ENCODE data around the gene PRPF40B. TPM values are rescaled to one million over a fixed set of nuclear protein-coding genes. Genes with fewer than 3 reads are reported as not detected.
"Not testable (repeated sequence)": the region's sequence is repeated elsewhere in the genome, so short reads cannot be mapped to it uniquely, and the experiment has no call there.

PRPF40B gene
- polyA plus RNA-seq, 5 donors = 18.1 to 25.3 (median 19.6) TPM

DNA sequence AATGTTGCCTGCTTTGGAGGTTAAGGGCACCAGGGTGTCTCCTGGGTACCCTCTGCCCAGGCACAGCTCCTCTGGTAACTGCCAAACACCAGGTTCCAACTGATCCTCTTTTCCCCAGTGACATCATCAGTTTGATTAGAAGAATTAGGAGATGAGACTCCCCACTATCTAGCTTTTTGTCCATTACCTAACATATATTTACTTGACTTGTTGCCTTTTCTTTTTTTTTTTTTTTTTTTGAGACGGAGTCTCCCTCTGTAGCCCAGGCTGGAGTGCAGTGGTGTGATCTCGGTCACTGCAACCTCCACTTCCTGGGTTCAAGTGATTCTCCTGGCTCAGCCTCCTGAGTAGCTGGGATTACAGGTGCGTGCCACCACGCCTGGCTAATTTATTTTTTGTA is 17.8 kb upstream of the PRPF40B start, which contains the start of gene FAM186B:
Gene FAM186B, minus strand, starts transcription at position 101 of the 400 bp plus-strand sequence. CDS start 162 bp downstream, outside the sequence.
- not testable (repeated sequence) for DNase-seq

DNA sequence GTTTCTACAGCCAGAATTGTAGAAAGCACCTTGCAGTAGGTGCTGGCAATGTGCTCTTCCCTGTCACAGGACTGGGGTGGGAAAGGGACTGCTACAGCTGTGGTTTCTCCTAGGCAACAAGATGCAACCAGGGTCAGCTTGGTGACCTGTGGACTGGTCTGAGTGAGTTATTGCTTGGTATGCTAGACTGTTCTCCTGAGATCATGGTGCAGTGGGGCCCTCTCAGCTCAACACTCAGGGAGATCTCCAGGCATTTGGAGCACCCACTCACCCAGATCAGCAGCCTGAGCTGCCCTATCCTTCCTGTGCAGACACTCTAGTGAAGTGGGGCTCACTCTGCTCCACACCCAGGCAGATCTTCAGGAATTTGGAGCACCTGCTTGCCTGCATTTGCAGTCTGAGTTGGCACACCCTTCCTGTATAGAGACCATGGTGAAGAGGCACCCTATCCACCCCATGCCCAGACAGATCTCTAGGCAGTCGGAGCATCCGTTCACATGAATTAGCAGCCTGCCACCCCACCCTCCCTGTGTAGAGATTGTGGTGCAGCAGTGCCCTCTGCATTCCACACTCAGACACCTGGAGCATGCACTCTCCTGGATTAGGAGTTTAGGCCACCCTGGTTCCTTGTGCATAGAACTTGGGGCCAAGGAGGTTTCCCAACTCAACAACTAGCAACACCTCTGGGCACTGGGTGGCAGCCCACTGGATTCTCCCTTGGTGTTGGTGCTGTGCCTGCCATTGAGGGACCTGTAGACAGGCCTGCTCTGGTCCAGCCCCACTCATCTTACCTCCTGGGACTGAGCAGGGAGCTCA is 14.1 kb upstream of the PRPF40B start:
- no peak for DNase-seq

DNA sequence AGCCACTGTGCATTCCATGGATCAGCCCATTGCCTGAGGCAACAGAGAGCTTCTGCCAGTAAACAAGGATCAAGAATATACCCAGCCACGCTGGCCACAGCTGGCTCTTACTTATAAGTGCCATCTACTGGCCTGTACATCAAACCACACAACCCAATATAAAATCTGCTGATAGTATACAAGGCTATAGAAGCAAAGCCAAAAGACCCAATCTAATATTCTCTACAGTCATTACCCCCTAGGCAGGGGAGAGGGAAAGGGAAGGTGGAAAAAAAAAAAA is 13.5 kb upstream of the PRPF40B start:
- no peak for DNase-seq

DNA sequence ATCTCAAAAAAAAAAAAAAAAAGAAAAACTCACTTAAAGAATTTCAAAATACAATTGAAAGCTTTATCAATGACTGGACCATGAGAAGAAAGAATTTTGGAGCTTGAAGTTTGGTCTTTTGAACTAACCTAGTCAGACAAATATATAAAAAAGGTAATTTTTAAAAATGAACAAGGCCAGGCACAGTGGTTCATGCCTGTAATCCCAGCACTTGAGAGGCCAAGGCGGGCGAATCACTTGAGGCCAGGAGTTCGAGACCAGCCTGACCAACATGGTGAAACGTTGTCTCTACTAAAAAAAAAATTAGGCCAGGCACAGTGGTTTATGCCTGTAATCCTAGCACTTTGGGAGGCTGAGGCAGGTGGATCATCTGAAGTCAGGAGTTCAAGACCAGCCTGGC is 12.6 kb upstream of the PRPF40B start:
- DNase-seq = not testable (repeated sequence)

DNA sequence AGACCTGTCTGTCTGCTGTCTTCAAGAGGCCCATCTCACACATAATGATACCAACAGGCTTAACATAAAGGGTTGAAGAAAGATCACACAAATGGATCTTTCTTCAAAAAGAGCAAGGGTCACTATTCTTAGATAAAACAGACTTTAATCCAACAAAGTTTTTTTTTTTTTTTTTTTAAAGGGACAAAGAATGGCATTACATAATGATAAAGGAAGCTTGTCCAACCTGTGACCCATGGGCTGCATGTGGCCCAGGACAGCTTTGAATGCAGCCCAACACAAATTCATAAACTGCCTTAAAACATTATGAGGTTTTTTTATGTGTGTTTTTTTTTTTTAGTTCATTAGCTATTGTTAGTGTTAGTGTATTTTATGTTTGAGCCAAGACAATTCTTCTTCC is 11.2 kb upstream of the PRPF40B start:
- no peak for DNase-seq

DNA sequence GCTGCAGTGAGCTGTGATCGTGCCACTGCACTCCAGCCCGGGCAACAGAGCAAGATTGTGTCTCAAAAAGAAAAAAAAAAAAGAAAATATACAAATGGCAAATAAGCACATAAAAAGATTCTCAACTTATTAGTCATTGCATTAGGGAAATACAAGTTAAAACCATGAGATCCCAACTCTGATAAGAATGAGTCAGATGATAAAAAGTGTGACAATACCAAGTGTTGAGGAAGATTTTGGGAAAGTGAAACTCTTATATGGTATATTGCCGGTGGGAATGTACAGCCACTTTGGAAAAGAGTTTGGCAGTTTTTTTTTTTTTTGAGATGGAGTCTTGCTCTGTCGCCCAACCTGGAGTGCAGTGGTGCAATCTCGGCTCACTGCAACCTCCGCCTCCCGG is 7.6 kb upstream of the PRPF40B start:
- DNase-seq = no peak

DNA sequence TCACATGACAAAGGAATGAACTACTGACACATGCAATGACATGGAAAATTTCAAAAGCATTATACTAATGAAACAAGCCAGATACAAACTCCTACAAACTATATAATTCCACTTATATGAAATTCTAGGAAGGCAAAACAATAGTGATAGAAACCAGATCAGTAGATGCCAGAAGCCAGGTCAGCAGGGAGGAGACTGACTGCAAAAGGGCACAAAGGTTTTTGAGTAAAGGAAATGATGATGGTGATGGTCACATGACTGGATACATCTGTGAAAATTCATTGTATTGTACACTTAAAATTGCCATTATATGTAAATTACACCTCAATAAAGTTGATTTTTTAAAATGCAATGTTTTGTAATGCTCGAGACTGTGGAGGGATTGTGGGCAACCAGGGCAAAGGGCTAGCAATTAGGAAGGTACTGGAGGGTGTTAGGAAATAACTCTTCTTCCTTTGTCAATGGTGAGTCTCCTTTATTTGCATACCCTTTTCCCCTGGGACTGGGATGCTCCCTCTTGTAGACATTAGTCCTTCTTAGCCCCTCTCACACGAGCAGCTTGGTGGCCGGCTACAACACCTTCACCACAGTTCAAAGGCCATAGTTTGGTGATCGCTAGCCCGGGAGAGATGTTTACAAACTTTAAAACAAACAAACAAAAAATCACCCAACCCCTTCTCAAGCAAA is 6.7 kb upstream of the PRPF40B start:
- no peak for DNase-seq

DNA sequence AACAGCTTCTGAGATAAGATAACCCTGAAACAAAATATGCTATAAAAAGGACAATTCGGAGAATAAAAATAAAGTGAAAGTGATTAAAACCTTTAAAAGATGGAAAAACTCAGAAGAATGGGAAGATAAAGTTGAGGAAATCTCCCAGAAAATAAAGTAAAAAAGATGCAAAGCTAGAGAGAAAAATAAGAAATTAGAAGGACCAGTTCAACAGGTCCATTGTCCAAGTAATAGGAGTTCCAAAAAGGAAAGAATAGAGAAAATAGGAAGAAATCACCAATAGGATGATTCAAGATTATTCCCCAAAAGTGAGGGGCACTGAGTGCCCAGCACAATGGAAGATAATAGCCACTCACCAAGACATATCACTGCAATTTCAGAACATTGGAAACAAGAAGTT is 4.8 kb upstream of the PRPF40B start:
- no peak for DNase-seq

DNA sequence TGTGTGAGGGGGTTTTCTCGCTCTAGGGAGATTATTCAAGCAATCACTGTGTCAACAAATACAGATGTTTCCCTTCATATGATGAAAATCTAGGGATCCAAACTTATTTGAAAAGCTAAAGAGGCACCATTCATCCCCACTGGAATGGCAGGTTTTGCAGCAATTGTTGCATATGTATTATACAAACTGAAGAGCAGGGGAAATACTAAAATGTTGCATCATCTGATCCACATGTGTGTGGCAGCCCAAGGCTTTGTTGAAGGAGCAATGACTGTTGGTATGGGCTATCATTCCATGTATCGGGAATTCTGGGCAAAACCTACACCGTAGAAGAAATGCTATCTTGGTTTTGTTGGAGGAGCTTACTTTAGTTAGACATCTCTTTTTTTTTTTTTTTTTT is 4.1 kb upstream of the PRPF40B start:
- no peak for DNase-seq

DNA sequence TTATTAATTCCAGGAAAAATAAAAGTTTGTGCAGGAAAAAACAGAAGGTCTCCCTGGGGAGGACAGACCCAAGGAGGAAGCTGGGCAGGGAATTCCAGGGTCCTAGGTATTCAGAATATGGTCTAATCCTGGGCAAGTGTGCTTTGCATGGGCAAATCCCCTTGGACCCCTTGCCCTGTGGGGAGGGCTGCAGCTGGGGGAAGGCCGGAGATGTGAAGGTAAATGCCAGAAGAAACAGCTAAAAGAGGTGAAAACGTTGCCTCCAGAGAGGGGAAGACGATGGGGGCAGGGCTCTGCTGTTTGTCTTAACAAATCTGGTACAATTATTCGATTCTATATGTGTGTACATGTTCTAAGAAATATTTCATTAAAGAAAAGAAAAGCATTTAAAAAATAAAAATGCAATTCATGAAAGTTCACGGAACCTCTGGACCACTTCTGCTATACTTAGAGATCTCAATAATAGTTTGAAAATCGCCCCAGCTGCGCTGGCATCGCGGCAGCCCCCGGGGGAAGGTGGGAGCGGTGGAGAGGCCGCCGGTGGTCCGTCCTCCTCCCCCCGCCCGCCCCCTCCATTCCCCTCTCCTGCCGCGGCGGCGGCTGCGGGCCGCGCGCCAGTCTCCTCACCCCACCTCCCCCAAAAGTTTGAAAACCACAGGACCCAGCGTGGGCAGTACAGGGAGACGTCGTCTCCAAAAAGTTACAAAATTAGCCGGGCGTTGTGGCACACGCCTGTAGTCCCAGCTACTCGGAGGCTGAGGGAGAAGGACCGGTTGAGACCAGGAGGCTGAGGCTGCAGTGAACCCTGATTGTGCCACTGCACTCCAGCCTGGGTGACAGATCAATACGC is 1.5 kb upstream of the PRPF40B start:
- no peak for DNase-seq

DNA sequence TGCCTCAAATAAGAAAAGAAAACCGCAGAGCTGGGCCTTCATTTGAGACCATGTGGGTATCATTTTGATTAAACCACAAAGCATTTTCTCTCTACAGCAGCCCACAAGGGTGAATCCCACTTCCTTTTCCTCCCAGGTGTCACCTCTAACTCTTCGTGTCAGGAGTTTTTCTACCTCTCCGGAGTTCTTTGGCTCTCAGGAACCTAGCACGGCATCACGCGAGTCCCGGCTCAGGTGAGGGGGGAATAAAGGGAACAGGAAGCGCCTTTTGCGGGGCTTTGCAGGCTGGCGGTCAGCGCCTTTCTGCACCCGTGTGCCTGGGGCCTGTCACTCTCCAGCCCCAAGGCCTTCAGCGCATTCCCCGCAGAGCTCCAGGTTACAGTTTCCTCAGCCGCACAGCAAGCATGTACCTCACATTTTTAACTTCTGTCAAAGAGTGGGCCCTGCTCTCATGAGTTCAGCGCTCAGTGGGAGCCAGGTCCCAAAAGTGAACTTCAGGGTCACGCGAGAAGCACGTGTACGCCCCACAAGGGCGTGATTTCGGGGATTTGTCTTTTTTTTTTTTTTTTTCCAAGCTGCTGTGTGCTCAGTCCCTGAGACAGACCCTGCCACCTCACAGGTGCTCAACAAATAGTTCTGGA is 740 bp upstream of the PRPF40B start:
- no peak for DNase-seq

DNA sequence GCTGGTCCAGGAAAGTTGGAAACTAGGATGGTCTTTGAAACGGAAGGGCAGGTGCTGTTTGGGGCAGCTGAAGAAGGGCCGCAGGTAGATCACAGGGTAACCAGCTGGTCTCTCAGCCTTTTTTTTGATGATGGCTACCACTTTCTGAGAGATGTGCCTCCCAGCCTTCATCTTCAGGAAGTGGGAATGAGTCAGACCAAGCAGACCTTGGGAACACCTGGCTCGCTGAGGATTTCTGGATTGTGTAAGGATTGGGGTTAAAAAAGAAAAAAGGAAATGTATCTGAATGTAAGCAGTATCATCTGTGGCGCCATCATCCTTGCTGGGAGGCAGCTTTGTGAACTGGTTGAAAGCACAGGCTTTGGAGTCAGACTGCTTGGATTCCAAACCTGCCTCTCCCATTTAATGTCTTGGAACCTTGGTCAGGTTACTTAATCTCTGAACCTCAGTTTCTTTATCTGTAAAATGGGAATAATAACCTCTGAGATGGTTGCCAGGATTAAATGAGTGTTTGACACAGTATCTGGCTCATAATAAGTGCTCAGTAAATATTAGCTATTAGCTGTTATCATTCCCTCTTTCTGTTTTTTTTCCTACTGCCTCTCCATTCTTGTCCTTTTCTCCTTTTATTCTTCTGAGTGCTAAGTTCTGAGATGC is 1.7 kb downstream of the PRPF40B start:
- no peak for DNase-seq

DNA sequence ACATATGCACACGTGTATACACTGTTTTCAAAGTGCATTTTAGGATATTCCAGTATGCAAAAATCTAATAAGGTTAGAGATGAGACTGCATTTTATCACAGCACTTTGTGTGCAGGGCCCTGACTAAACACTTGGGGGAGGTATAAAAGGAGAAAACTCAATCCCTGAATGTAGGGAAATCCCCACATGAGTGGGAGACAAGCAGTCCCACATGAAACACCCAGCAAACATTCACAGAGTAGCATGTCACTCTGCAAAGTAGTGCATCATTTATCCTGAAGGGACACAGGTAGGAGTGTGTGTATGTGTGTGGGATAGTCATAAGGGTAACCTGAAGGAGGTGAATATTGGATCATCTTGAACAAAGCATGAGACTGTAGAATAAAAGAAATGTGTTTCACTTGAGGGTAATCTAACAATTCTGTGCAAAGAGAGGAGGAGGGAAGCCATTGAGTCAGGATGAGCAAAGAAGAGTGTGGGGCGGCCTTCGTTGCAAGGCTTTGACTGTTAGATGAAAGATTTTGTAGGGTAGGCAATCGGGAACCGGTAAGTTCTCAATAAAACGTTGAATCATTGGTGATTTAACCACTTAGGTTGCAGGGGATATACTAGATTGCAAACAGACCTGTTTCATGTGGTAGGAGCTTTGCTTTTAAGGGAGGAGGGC is 2.9 kb downstream of the PRPF40B start:
- DNase-seq = no peak

DNA sequence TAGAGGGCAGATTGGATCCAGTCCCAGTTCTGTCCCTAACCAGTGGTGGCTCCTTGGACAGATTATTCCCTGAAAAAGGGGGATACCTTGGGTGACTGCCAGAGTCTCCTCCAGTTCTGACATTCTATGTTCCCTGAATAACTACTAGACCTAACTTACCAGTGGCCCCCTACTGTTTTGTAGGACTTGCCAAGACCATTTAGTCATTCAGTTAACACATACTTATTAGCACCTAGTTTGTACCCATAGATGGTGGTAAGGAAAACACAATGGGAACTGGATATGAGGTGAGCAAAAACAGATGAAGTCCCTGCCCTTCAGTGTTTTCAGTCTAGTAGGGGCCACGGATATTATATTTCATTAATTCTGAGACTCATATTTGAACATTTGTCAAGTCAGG is 3.5 kb downstream of the PRPF40B start:
- no peak for DNase-seq

DNA sequence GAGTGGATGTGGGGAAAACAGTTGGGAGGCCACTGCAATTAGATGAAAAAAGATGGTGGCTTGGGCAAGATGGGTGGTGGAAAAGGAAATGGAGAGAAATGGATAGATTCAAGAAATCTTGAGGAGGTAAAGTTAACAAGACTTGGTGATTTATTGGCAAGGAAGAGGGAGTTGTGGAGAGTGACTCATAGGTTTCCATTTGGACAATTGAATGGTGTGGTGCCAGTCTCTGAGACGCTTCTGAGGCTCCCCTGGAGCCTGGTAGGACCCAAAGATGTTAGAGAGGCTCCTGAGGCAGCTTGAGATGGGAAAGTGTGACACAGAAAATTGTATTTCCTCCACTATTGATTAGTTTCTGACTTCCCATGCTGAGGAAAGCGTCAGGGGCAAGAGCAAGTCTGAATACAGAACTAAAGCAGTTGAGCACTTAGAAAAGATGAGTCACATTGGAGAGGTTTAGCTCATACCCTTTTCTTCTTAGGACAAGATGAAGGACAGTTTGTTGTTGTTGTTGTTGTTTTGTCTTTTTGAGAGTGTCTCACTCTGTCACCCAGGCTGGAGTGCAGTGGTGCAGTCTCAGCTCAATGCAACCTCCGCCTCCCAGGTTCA is 4.5 kb downstream of the PRPF40B start:
- no peak for DNase-seq

DNA sequence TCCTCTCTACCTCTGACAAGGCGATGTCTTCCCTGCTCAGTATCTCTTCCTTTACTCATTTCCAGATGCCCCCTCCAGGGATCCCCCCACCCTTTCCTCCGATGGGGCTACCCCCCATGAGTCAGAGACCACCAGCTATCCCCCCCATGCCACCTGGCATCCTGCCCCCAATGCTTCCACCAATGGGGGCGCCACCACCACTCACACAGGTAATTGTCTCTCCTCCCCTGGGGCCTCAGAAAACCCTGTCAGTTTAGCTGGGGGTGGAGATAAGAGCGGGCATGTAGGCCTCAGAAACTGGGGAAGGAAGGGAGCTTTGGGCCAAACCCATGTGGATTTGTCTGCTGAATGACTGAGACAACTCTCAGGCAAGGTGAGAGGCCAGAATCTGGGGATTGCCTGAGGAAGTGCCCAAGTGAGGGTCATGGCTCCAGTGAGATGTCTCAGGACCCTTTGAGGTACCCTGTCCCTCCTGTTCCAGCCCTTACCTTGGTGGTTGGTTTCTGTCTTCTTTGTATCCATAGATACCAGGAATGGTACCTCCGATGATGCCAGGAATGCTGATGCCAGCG is 8.1 kb downstream of the PRPF40B start:
- no peak for DNase-seq

DNA sequence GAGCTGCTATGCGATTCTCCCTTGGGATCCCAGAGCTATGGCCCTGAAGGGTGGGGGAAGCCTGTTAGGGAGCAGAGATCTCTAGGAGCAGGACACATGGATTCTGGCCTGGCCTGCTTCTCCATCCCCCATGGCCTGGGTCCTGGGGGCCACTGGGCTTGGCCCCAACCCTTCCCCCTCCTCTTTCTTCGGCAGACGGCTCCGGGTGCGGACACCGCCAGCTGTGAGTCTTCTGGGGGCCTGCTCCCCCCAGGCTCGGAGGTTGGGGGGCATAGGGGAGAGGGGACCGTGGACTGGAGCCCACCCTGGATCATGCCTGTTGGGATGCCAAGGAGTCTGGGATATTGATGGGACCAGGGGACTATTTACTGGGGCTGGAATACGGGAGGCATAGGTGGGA is 9.0 kb downstream of the PRPF40B start:
- DNase-seq = no peak

DNA sequence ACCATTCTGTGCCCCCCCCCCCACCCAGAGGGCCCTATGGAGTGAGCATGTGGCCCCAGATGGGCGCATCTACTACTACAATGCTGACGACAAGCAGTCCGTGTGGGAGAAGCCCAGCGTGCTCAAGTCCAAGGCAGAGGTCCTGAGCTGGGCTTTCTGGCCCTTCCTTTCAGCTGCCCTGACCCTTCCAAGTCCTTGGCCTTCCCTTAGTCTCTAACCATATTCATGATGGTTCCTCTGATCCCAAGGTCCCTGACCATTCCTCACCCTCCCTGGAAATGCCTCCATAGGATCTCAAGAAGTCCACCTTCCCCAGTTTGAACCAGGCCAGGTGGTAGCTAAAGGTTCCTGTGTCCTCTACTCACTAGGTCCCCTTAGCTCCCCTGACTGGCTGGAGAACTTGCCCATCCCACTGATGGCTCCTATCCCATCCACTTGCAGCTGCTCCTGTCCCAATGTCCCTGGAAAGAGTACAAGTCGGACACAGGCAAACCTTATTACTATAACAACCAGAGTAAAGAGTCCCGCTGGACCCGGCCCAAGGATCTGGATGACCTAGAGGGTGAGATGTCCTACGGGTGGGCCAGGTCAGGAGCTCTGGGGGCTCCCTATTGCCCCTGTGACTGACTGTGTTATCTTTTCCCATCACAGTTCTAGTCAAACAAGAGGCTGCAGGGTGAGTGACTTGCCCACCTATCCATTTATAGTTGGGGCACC is 9.8 kb downstream of the PRPF40B start:
- no peak for DNase-seq

DNA sequence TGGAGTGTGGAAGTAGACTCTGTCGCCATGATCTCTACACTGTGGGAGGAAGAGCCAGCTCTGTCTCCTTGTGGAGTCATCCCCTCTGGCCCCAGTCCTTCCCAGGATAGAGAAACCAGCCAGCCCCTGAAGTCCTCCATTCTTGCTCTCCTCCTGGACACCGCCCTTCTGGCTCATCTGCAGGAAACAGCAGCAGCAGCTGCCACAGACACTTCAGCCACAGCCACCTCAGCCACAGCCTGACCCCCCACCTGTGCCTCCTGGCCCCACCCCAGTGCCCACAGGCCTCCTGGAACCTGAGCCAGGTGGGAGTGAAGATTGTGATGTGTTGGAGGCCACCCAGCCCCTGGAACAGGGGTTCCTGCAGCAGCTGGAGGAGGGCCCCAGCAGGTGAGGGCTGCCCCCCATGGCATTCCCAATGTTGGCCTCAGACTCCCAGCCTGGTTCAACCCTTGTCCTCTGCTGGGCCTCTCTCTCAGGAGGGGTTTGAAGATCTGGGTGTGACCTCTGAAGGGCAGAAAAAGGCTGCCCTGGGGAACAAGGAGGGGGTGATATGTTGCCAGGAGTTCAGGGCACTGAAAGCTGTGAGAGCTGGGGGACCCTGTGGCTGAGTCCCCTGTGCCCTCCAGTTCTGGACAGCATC is 10.5 kb downstream of the PRPF40B start:
- DNase-seq = no peak
